HG03108 (cell line): ENCODE measurements around the gene NQO1.
A peak's percentile ranks its signal among the peaks of the same experiment; 100 is the strongest.
"Not testable (repeated sequence)": the region's sequence is repeated elsewhere in the genome, so short reads cannot be mapped to it uniquely, and the experiment has no call there.

ENCODE experiments used
- ATAC-seq: cut with Tn5 transposase; IDR thresholded peaks from one replicate; pipeline ENCODE4 v1.9.1; 2021; ENCODE audit warnings: moderate library complexity; ENCODE audit not compliant: unreplicated experiment

Gene NQO1

DNA sequence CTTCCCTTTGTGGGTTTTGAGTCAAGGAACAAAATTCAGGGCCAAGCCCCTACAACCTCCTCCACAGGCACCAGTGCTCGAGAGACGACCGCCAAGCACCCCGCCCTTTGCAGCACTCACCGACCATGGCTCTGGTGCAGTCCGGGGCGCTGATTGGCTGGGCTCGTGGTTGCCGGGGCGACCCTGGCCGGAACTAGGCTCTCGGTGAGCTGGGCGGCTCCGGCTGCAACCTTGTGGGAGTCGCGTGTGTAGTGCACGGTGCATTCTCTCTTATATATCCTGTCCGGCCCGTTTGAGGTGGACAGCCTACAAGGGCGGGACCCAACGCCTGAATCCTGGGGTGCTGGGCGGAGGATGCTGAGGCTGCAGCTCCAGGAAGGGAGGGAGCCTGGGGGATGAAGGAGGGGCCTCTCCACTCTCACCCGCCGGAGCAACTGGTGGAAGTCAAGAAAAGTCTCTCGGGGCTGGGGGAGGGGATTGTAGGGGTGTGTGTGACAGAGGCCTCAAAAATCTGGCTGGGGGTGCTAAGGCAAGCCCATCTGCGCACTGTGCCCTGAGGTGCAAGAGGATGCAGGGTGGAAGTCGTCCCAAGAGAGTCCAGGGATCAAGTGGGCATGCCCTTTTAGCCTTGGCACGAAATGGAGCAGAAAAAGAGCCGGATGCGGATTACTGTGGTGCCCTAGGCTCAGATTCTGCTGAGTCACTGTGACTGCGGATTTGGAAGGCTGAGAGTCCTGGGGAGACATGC, at the start of gene NQO1:
Gene NQO1, minus strand, starts transcription at position 248 of the 748 bp plus-strand sequence. Its CDS starts 121 bp downstream, at position 127.
- ATAC-seq: peak; percentile 99

DNA sequence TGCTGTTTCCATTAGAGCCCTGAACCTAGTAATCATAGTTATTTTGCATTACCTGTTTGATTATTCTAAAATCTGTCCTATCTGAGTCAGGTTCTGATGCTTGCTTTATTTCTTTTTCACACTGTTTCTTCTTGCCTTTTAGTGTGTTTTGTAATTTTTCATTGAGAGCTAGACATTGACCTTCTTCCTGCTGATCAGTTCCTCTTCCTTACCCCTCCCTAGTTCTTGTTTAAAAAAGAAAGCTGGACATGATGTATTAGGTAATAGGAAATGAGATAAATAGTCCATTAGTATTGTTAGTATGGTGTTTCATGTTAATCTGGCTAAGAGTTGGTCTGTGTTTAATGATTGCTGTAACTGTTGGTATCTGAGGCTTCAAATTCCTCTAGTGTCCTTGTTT, 49.2 kb upstream of the NQO1 start:
- ATAC-seq: no peak

DNA sequence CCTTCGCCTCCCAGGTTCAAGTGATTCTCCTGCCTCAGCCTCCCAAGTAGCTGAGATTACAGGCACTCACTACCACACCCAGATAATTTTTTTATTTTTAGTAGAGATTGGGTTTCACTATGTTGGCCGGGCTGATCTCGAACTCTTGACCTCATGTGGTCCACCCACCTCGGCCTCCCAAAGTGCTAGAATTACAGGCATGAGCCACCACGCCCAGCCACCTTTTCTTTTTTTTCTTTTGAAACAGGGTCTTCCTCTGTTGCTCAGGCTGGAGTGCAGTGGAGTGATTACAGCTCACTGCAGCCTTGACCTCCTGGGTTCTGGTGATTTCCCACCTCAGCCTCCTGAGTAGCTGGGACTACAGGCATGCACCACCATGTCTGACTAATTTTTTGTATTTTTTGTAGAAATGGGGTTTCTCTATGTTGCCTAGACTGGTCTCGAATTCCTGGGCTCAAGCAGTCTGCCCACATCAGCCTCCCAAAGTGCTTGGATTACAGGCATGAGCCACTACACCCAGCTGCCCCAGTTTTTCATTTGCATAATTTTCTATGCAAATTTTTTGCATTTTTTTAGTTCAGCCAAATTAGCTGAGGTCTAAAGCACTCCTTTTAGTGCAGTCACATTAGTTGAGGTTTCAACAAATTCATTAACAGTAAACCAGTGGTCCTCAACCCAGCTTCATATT, 47.0 kb upstream of the NQO1 start:
- no peak for ATAC-seq

DNA sequence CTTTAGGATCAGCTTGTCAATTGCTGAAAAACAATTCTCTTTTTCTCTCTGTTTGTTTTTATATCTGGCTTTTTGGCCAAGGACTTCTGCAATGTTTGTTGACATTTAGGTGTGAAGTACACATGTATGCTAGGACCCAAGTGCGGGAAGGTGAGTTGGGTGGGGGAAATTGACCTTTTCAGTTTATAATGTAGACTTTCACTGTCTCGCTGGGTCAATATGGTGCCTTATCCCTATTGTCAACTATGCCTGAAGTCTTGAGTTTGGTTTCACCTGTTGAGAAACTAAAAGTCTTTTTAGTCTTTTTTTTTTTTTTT, 45.2 kb upstream of the NQO1 start:
- ATAC-seq: no peak

DNA sequence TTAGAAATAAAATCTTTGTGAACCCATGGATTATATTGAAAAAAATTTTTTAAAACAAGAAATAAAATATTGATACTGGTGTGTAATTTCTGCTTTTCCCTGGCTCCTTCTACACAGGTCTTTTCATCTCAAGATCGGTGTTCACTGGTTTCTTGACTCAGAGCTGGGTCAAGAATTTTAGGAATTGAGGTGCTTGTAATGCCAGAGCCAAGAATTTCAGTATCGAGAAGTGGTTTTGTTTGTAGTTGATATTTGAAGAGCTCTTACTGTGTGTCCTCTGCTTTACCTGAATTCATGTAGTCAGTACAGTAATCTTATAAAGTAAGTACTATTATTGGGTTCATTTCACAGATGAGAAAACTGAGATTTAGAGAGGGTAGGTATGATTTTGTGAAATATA, 43.0 kb upstream of the NQO1 start:
- ATAC-seq: no peak

DNA sequence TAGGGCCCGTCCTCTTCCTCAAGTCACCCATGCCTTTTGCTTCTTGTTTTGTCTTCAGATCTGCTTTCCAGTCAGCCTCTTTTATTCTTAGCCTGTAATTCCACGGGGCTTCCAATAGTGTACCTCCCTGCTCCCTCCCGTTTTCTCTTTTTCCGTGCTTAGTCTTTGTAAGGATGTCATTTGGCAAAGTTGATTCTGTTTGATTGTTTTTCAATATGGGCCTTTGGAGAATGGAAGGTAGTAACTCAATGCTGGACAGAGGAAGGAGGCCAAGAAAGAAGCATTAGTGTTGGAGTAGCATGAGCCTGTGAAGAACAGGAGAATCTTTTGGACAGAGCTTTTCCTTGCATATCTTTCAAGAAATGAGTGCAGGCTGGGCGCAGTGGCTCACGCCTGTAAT, 42.3 kb upstream of the NQO1 start:
- ATAC-seq: no peak

DNA sequence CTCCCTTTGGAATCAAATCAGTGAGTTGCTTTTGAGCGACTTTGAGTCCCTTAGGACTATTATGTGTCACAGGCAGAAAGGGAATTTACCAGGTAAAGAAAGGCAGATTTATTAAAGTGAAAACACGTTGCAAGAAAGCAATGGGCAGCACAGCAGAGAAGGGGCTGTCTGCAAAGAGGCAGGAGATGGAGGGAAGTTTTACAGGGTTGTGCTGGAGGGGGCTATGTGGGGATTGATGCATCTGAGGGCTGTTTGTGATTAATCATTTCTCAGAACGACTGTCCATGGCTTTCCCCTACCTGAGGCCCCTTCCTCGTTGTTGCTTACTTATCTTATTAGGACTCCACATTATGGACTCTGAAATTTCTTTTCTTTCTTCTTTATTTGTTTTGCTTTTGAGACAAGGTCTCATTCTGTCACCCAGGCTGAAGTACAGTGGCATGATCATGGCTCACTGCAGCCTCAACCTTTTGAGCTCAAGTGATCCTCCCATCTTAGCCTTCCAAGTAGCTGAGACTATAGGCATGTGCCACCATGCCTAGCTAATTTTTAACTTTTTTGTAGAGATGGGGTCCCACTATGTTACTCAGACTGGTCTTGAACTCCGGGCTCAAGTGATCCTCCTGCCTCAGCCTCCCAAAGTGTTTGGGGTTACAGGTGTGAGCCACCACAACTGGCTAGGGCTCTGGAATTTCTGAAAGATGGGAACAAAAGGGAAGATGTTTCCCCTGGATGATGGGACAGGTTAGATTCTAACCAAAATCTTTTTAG, 41.3 kb upstream of the NQO1 start:
- ATAC-seq: no peak

DNA sequence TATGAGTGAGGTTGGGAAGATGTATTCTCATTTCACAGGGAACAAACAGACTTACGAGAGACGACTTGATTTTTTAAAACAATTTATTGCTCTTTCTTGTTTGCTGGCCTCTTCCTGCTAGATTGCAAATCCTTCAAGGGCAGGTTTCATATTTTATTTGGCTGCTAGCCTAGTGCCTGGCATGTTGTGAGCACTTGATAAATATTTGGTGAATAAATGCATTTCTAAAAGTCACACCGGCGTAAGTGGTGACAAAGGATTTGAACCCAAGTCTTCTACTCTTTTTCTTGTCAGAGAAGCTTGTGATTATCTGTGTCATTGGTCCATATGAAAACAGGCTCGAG, 37.2 kb upstream of the NQO1 start:
- ATAC-seq: no peak

DNA sequence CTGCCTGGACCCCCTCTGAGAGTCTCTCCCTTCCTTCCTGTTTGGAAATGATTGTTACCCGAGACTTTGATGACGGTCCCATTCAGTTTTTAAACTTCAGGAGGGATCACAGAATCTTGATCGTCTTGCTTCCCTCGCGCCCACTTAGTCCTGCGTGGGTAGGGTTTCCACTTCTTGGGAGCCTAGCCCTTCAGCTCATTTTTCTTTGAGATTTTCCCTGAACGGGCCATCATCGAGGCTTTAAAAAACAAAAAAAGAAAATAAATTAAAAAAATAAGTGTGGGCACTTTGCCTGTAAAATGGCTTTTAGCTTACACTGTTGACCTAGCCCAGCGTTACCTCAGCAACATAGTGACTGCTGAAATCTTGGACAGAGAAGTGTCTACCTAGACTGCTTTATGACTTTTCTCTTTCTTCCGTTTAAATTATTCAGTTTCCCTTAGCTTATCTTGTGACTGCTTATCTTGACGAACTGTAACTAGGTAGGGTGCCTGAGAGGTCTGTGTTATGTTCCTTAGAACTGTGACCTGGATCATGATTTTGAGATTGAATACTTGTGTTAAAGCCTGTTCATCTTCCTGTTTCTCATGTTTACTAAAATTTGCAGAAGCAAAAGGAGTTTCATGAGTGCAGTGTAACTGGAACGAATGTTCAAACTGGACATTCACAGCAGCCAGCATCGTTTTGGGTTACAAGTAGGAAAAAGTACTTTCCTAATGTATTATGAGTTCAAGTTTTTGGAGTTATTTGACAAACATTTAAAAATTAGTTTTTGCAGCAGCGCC, 36.6 kb upstream of the NQO1 start:
- ATAC-seq: no peak

DNA sequence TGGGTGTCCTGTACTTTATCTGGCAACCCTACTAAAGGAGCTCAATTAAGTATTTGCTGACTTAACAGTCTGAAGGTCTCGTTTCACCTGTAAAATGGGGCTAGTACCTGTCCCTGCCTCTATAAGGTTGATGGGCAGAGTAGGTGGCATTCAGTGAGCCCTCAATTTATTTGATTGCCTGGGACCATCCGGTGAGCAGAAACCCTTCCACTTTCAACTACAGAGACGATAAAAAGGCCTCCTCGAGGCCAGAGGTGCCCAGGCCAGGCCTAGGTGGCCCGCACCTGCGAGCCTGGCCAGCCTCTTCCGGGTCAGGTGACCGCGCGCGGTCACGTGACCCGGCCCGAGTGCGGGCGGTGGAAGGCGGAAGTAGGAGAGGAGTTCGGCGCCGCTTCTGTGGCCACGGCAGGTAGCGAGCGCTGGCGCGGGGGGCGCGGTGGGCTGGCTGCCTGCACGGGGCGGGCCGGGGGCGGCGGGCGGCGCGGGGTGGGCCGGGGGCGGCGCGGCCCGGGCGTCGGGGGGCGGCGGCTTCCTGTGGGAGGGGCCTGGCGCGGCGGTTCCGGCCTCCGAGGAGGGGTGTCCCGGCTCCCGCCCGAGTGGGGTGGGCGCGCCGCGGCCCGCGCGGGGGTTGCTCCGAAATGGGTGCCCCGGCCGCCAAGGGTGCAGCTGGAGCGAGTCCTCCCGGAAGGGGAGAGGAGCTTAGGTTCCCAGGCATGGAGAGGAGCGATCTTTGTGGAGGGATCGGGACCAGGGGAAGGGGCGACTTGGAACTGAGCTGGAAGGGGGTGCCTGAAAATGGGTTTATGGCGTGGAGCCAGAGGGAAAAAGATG, 35.8 kb upstream of the NQO1 start, which contains the start of gene WWP2:
Gene WWP2, plus strand, starts transcription at position 350 of the 831 bp plus-strand sequence. CDS start 24,679 bp downstream, outside the sequence.
- ATAC-seq: peak; percentile 76

DNA sequence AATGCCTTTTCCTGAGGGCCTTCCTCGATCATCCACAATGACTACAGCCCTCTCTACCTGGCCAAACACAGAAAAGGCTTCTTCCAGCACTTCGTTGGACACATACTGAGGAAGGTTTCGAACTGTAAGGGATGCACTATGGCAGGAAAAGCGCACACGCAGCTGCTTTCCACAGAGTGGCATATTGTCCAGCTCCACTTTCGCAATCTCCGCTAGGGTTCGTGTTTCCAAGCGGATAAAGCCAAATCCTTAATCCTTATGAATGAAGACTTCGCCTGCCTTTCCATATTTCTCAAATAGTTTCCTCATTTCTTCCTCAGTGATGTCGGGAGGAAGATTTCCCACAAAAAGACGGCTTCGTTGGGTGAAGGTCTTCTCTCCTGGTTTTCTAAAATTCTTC, 31.0 kb upstream of the NQO1 start:
- not testable (repeated sequence) for ATAC-seq

DNA sequence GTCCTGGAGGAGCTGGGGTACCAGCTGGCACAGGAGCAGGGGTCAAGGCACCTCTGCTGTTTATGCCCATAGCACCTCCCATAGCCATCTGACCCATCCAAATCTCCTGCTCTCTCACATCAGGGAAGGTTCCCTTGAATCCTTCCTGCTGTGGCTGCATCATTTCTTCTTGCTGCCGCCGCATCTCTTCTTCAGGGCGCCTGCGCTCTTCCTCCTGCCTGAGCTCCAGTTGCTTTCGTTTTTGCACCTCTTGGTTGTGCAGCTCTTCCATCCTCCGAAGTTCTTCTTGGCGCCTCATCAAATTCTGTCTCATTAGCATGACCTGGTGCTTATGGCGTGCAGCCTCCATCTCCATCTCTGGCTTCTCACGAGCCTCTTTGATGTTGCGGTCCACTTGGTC, 30.3 kb upstream of the NQO1 start:
- no peak for ATAC-seq

DNA sequence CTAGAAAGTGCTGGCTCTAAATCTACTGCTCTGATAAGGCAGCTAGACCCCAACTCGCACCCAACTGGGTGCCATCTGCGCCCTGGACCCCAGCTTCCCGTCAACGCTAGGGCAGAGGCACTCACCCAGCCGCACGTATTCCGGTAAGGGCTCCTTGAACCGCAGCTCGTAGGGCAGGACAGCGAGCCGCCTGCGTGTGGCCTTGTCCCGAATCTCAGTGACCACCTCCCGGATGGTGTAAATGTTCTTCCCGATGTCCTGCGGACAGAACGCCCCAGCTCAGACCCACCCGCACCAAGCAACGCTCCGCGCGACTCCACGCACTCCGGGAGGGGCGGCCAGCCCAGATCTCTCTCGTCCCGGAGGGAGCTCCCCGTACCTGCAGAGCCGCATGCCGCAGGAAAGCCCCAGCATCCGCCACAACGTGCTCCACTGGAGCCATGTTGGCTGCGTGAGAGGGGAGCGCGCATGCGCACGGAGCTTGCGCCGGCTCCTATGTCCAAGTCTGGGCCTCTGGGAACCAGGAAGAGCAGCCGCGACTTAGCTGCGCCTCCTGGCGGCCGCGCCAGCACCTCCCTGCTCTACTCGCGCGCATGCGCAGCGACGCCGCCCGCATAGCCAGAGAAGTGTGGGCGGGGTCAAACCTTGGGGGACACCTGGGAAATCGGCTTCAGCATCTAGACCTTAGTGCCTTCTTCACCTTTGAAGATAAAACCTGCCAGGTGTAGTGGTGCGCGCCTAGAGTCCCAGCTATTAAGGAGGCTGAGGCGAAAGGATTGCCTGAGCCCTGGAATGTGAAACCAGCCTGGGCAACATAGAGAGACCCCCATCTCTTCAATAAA, 28.3 kb upstream of the NQO1 start, which contains the start of gene NOB1:
Gene NOB1, minus strand, starts transcription at position 458 of the 842 bp plus-strand sequence. Its CDS starts 16 bp downstream, at position 442.
- ATAC-seq: peak; percentile 80

DNA sequence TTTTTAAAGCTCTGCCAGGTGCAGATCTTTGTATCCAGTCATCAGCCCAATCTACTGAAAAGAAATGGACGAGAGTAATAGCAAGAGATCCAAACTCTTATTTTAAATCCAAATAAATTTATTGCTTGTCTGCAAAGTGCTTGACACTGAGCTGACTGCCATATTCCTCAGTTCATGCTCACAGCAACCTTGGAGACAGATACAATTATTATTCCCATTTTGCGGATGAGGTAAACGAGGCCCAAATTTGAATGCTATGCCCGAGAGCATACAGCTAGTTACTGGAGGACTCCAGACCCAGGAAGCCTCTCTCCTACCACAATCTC, 27.7 kb upstream of the NQO1 start:
- ATAC-seq: no peak

DNA sequence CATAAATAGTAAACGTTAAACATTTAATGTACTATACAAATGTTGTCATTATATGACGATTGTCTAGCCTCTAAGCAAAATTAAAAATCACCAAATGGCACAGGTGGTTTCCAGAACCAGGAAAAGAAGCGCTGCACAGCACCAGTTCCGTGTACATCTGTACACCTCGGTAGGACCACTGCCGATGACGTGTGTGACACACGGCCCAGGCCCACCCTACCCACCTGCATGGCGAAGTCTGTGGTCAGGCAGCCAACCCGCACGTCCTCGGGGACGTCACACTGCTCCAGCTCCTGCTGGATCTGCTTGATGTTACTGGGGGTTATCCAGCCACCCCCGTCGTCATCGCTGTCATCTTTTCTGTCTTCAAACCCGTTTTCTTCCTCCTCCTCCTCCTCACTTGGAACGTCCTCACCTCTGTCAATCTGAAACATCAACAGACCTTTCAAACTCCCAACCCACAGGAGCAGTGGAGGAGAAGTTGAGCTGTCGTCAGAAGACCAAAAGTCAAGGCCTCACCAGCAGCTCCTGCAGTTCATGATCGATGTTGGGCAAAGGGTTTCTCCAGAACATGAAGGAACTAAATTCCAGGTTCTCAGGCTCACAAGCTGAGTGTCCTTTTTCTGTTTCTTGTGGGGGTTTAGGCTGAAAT, 22.5 kb upstream of the NQO1 start:
- no peak for ATAC-seq

DNA sequence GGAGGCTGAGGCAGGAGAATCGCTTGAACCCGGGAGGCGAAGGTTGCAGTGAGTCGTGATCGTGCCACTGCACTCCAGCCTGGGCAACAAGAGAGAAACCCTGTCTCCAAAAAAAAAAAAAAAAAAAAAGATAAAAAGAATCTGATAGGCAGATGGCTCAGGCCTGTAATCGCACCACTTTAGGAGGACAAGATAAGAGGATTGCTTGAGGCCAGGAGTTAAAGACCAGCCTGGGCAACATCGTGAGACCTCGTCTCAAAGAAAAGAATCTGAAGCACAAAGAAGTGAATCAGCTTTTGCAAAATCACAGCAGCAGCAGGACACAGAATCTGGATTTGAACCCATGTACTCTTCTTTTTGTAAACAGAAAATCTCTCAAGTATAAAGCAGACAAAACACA, 20.8 kb upstream of the NQO1 start:
- ATAC-seq: no peak

DNA sequence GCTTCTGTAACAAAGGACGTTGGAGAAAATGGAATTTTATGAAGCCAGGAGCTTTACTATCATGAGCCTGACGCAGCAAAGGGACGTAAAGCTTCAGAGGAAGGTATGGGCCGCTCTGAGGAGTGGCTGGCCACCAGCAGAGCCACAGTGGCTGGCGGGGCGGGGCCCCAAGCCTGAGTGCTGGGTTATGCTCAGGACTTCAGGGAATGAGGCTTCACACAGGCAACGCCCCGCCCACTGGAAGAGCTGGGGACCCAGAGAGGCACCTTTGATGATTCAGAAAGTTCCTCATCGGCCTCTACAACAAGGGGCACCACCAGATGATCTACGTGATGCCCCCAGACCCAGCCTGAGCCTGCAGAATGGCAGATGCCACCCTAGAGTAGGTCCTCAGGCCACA, 19.6 kb upstream of the NQO1 start:
- no peak for ATAC-seq

DNA sequence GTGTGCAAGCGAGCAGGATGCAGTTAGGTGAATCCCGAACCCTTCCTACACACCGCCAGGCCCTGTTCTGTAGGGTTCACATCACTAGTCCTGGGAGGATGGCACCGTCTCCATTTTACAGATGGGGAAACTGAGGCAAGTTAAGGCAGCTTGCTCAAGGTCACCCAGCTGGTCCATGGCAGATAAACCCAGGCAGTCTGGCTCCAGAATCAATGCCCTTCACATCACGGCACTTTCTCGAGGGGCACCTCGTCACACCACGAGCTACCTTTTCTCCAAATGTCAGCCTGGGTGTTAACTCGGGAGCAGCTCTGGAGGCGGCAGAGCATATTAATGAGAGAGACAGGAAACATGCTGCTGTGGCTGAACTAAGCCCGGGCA, 18.9 kb upstream of the NQO1 start:
- ATAC-seq: no peak
